NCI-H460 (cell line): ENCODE data around the gene FLYWCH1. TPM values are rescaled to one million over a fixed set of nuclear protein-coding genes. Genes with fewer than 3 reads are reported as not detected.

Experiments
- DNase-seq: peaks from one replicate; pipeline ENCODE4 v3.0.0-alpha.2; 2016; ENCODE audit warnings: low read depth; ENCODE audit errors: extremely low read depth
- total RNA-seq: library from RNA; depleted of rRNA; stranded (reverse); fragments of >200 nt; shearing (Covaris generic); gene quantifications from 2 replicates; pipeline ENCODE4 v1.2.3, GENCODE V29; 2014

Gene FLYWCH1
- total RNA-seq, 1 experiment from 2014 or later: 29.4 TPM

- peak; percentile 88 for DNase-seq
These were observed 68.8 kb downstream of the FLYWCH1 start, which contains the start of gene PKMYT1 for GRCh38 chr16:2980227-2981176. Gene PKMYT1, minus strand, starts transcription at chr16:2980446. Its CDS starts 789 bp downstream, at chr16:2979657.

- DNase-seq: no peak
These were observed 69.6 kb downstream of the FLYWCH1 start for GRCh38 chr16:2981177-2981898.

GRCh38 chr16:2981899-2982250 lies 70.1 kb downstream of the FLYWCH1 start:
- DNase-seq: no peak

GRCh38 chr16:2982402-2982801 lies 70.7 kb downstream of the FLYWCH1 start:
- no peak for DNase-seq

GRCh38 chr16:2983706-2984136 lies 72.0 kb downstream of the FLYWCH1 start:
- peak; percentile 75 for DNase-seq

- DNase-seq: no peak
These were observed 73.7 kb downstream of the FLYWCH1 start for GRCh38 chr16:2985462-2985861.

- DNase-seq: no peak
These were observed 74.2 kb downstream of the FLYWCH1 start for GRCh38 chr16:2985893-2986355.

- no peak for DNase-seq
These were observed 75.0 kb downstream of the FLYWCH1 start for GRCh38 chr16:2986623-2987188.

- no peak for DNase-seq
These were observed 75.6 kb downstream of the FLYWCH1 start for GRCh38 chr16:2987286-2987685.

GRCh38 chr16:2987833-2988232 lies 76.1 kb downstream of the FLYWCH1 start:
- no peak for DNase-seq

GRCh38 chr16:2988590-2989099 lies 76.9 kb downstream of the FLYWCH1 start:
- DNase-seq: no peak

- no peak for DNase-seq
These were observed 79.2 kb downstream of the FLYWCH1 start for GRCh38 chr16:2990891-2991290.

GRCh38 chr16:2991566-2992261 lies 80.0 kb downstream of the FLYWCH1 start:
- no peak for DNase-seq

GRCh38 chr16:2992383-2993081 lies 80.8 kb downstream of the FLYWCH1 start:
- no peak for DNase-seq

GRCh38 chr16:2996298-2996697 lies 84.6 kb downstream of the FLYWCH1 start:
- DNase-seq: no peak

GRCh38 chr16:2999929-3000328 lies 88.2 kb downstream of the FLYWCH1 start:
- no peak for DNase-seq

- no peak for DNase-seq
These were observed 88.8 kb downstream of the FLYWCH1 start for GRCh38 chr16:3000540-3000939.
